ENCODE results near the gene CYFIP1.

Gene CYFIP1

GRCh38 chr15:22887157-22887951, 92.8 kb downstream of the CYFIP1 start:
- no peak for DNase-seq

GRCh38 chr15:22885120-22885519, 95.0 kb downstream of the CYFIP1 start:
- no peak for DNase-seq

- no peak for DNase-seq
These were observed 95.8 kb downstream of the CYFIP1 start for GRCh38 chr15:22884344-22884743.

- DNase-seq, result no peak
These were observed 97.0 kb downstream of the CYFIP1 start for GRCh38 chr15:22883196-22883595.

- no peak for DNase-seq
These were observed 98.3 kb downstream of the CYFIP1 start for GRCh38 chr15:22881739-22882440.

- DNase-seq, result no peak
These were observed 99.0 kb downstream of the CYFIP1 start for GRCh38 chr15:22880981-22881738.

- DNase-seq, result no peak
These were observed 99.8 kb downstream of the CYFIP1 start for GRCh38 chr15:22880068-22880980.

GRCh38 chr15:22878103-22878502, 102.1 kb downstream of the CYFIP1 start:
- no peak for DNase-seq

GRCh38 chr15:22877607-22878006, 102.6 kb downstream of the CYFIP1 start:
- no peak for DNase-seq

GRCh38 chr15:22877117-22877516, 103.1 kb downstream of the CYFIP1 start:
- DNase-seq, result no peak

GRCh38 chr15:22874966-22875365, 105.2 kb downstream of the CYFIP1 start:
- DNase-seq, result no peak

GRCh38 chr15:22874256-22874655, 105.9 kb downstream of the CYFIP1 start:
- DNase-seq, result no peak

- no peak for DNase-seq
These were observed 106.3 kb downstream of the CYFIP1 start for GRCh38 chr15:22873841-22874240.

GRCh38 chr15:22872936-22873701, 107.0 kb downstream of the CYFIP1 start:
- no peak for DNase-seq

GRCh38 chr15:22871481-22872086, 108.6 kb downstream of the CYFIP1 start:
- DNase-seq, result no peak

GRCh38 chr15:22870865-22871264, 109.3 kb downstream of the CYFIP1 start:
- no peak for DNase-seq

- DNase-seq, result no peak
These were observed 110.3 kb downstream of the CYFIP1 start for GRCh38 chr15:22869856-22870255.

GRCh38 chr15:22868928-22869327, 111.2 kb downstream of the CYFIP1 start:
- no peak for DNase-seq

- DNase-seq, result no peak
These were observed 111.7 kb downstream of the CYFIP1 start for GRCh38 chr15:22868495-22868894.

- no peak for DNase-seq
These were observed 112.3 kb downstream of the CYFIP1 start for GRCh38 chr15:22867886-22868285.

- no peak for DNase-seq
These were observed 114.1 kb downstream of the CYFIP1 start for GRCh38 chr15:22866079-22866478.
